ENCODE data around the gene UBASH3A. TPM values are rescaled to one million over a fixed set of nuclear protein-coding genes. Genes with fewer than 3 reads are reported as not detected.
"Not testable (repeated sequence)": the region's sequence is repeated elsewhere in the genome, so short reads cannot be mapped to it uniquely, and the experiment has no call there.

The UBASH3A gene
- total RNA-seq, 1 donor from 2014 or later = not detected

DNA sequence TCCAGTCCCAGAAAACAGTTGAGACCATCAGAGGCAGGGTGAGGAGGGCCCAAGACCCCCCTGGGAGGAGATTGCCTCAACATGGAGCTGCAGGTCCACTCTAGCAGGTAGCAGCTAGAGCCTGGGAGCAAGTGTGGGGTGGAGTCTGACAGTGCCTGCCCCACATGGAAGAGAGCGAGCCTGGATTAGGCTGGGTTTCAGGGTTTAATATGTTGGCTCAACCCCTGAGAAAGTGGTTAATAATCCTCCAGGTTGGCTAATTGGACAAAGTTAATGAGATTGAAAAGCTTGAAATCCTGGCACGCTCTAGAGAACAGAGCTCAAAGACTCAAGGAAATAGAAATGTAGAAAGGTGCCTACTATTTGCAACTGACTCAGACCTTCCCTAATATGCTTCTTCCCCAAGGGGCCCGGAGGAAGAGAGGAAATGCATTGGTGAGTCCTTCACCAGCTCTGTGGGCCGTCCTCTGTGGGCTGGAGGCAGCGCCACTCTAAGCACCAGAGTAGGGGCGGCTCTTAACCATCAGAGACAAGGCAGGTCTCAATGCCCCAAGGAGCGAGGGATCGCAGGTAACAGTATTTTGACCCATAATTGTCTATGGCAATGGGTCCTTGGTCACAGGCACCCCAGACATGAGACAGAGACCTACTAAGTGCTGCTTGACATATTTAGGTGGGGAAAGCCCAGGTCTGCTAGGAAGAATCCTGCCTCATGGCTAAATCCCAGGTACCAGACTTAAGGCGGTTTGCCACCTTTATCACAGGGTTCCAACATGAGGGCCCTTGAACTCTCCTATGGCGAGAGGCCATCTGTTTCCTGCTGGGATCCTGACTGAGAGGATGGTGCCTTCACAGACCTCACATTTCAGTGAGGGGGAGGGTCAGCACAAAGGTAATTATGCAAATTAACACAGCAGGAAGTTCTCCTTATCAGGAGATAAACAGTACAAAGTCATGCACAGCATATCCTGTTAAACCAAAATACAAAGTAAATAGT, 58.5 kb downstream of the UBASH3A start:
- FAIRE-seq (no peak), DNase-seq (ENCODE audit: low spot score in 2 of 2) (no peak)

DNA sequence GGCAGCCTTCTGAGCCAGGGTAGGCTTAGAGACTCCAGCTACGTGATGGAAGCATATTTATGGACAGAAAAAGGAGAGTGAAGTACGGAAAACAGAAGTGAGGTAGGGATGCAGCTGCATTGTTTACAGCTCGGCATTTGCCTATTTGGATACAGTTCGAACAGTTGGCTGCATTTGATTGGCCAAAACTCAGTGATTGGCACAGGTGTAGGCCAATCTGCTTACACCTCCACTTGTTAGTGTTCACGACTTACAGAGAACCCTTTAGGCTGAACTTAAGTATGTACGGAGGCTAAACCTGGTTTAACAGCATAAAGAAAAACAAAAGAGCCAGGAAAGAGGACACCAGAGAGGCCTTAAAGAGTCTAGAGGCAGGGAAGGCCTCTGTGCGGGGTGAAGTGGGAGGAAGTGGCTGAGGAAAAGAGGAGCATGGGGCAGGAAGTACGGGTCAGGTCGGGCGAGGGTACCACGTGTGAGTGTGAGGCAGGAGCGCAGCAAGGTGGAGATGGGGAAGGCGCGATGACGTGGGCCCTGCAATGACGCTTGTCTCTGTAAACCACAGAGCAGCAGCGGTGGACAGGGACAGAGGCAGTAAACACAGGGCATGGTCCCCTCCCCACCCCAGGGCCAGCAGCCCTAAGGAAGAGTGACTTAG, 60.3 kb downstream of the UBASH3A start:
- no peak for DNase-seq (ENCODE audit: low spot score in 2 of 2)
- FAIRE-seq = no peak

DNA sequence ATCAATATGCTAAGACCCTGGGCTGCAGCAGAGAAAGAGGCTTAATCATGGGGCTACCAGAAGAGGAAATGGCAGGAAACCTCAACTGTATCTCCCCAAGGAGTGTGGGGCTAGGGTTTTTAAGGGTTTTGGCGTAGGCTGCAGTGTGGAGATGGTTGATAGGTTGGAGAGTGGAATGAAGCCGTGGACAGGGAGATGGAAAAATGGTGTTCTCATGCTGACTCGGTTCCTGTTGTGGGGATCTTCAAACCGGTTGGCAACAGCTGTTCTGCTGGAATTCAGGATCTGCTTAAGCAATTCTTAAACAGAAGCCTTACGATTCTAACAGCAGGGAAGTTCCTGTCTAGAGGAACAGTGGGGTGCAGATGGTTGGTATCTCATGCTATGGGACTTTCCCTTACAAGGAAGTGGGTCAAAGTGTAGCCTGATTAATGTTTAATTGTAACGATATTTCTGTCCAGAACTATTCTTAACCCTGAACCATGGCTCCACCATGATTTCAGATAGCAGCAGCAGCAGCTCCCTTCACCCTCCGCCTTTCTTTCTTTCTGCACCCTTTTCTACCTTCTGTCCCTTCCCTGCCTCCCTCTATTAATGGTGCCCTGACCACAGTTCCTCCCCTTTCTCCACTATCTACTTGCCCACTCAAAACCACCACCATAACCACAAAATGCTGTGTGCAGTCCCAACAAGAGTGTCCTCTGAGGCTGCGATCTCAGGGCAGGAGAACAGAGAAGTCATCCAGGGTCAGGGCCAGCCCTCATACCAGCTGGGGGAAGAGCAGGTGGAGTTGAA, 61.5 kb downstream of the UBASH3A start:
- FAIRE-seq (no peak), DNase-seq (ENCODE audit: low spot score in 2 of 2) (no peak)

DNA sequence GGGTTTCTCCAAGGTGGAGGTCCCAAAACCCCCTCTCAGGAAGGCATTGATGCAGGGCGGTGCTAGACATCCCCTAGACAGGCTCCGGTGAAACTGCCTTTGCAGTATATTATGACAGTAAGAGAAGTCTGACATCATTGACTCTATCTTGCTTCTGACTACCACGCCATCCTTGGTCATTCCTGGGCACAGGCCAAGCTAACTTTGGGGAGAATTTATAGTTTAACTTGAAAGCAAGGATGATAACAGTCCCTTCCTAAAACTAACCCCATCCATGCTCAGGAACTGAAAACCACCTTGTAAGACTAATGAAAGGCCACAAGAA, 62.1 kb downstream of the UBASH3A start:
- FAIRE-seq (no peak), DNase-seq (ENCODE audit: low spot score in 2 of 2) (no peak)

DNA sequence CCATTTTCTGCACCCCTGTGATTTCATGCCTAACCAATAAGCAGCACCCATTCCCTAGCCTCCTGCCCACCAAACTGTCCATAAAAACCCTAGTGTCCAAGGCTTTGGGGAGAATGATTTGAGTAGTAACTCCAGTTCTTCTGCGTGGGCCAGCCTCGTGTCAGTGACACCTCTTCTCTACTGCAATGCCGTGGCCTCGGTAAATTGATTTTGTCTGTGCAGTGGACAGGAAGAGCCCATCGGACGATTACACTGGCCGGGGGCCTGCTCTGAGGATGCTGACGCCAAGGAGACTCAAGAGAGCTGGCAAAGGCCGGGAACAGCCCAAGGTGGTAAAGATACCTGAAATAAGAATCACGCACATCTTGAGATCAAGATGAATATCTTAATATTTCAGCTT, 63.0 kb downstream of the UBASH3A start:
- FAIRE-seq (no peak), DNase-seq (ENCODE audit: low spot score in 2 of 2) (no peak)

DNA sequence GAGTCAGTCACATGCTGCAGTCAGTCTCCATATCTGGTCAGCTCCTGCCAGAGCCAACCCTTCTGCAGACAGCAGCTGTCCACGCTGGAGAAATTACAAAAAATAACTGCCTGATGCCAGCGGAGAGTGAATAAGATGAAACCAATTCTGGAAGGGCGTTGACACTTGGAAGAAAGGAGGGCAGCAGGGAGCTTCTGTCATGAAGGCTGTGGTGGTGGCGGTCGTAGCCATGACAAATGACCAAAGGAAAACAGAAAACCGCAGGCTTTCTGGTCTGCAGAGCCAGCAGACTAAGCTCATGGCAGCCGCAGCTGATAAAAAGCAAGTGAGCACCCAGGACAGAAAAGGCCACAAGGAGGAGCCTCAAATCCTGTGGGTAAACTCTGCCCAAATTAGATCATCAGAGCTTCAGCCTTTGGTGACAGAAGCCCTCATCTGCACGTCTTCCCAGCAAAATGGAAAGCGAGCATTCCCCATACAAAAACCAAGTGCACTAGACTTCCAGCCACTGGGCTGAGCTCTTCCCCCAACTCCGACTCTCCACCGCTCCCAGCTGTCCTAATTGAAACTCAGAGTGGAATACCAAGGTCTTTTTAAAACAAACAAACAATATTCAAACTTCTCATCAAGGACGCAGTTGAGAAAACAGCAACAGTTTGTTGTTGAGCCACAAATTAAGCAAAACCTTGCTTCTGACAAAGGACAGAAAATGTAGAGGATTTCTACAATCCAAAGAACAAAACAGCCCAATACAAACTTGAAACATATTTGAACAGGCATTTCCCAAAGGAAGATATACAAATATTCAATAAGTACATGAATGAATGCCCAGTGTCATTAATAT, 63.7 kb downstream of the UBASH3A start:
- FAIRE-seq (no peak), DNase-seq (ENCODE audit: low spot score in 2 of 2) (no peak)

DNA sequence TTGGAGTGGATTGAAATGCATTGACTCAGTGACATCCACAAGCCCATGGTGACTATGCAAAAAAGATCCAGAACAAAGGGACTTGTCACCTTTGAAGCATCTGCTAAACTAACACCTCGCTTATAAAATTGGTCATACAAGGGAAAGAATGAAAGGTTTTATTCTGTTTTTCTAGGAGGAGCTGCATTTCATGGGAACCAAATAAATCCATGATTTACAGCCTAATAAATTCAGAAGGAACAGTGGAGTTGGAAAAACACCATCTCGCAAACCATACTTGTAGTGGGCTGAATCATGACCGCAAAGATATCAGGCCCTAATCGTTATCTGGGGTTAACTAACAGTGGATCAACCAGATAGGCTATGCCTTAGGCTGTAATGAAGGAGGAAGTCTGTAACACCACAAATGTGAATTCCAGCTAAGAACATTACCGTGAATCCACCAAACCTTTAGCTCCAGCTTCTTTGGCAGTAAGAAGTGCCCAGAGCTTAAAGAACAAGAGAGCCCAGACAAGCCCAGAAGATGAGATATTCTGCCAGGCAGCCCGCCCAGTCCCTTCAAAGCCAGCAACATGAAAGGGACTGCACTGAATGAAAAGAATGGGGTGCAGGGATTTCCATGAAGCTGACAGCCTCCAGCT, 64.9 kb downstream of the UBASH3A start:
- DNase-seq (ENCODE audit: low spot score in 2 of 2) = no peak
- FAIRE-seq = no peak

DNA sequence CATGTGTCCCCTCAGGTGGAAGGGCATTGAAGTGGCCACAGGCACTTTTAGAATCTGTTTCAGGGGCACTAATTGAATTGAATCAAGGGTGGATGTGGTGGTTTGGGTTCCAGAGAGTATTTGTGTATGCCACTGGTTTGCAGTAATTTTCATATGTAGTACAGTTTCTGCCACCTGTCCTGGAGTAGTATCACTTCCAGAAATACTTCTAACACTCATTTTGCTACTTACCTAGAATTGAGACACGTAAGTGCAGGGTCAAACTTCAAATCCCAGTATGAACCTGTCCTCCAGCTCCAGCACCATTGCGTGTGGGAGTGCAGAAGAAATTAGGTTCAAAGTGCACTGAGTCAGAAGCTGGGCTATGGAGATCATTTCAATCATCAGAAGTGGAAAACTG, 65.6 kb downstream of the UBASH3A start:
- no peak for FAIRE-seq
- DNase-seq (ENCODE audit: low spot score in 2 of 2) = no peak

DNA sequence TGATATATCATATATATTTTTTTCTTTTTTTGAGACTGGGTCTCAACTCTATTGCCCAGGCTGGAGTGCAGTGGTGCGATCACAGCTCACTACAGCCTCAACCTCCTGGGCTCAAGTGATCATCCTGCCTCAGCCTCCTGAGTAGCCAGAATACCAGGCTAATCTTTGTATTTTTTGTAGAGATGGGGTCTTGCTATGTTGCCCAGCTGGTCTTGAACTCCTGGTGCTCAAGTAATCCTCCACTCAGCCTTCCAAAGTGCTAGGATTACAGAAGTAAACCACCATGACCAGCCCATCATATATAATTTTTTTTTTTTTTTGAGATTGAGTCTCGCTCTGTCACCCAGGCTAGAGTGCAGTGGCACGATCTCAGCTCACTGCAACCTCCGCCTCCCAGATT, 66.0 kb downstream of the UBASH3A start:
- not testable (repeated sequence) for FAIRE-seq; DNase-seq (ENCODE audit: low spot score in 2 of 2)

DNA sequence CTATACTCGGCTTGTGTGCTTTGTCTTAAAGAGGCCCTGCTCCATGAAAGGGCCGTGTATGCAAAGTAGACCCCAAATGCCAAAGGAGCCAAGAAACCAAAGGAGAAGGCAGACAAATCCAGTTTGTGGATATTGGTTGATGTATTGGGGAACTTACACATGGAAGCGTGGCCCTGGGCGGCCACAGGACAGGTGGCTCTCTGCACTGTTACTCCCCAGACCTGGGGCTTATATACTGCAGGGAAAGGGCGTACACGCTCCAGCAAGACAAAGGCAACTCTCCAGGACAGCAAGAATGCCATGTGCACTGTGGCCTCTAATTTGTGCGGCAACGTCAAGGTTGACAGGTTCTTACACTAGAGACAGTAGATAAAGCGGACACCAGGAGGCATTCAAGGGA, 67.5 kb downstream of the UBASH3A start:
- DNase-seq (ENCODE audit: low spot score in 2 of 2) = no peak
- no peak for FAIRE-seq

DNA sequence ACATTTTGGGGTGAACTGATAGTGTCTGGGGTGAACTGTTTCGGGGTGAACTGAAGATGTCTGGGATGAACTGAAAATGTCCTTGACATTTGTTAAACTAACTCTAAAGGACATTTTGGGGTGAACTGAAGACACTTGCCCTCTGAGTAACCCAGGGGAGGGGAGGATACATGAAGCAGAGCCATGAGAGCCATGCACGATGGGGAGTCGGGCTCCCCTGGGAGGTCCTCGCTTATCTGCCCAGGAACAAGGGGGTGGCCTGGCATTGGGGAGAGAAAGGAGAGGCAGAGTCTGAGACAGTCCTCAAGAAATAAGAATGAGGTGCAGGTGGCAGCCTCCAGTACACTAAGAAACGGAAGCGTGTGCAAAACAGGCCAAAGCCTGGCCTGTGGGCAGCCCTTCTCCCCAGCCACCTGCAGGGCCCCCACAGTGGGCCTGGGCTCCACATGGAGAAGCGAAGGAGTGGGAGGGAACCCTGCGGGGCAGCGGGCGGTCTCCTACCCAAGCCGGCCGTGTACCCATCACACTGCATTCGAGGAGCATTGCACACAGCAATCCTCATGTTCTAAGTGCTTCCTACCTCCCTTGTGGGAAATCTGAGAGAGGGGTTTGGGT, 68.1 kb downstream of the UBASH3A start:
- FAIRE-seq (no peak), DNase-seq (ENCODE audit: low spot score in 2 of 2) (no peak)

DNA sequence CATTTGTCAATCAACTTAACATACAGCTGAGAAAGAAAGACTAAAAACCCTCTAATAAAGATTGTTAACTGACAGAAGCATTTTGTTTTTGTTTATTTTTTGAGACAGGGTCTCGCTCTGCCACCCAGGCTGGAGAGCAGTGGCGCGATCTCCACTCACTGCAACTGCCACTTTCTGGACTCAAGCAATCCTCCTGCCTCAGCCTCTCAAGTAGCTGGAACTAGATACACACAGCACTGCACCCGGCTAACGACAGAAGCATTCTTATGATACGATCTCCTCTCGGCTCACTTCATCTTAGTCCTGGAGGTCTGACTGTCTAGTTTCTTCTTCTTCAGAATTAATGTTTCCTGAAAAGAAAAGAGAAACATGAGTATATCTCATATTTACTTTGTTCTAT, 68.8 kb downstream of the UBASH3A start:
- FAIRE-seq = no peak
- DNase-seq (ENCODE audit: low spot score in 2 of 2) = no peak

DNA sequence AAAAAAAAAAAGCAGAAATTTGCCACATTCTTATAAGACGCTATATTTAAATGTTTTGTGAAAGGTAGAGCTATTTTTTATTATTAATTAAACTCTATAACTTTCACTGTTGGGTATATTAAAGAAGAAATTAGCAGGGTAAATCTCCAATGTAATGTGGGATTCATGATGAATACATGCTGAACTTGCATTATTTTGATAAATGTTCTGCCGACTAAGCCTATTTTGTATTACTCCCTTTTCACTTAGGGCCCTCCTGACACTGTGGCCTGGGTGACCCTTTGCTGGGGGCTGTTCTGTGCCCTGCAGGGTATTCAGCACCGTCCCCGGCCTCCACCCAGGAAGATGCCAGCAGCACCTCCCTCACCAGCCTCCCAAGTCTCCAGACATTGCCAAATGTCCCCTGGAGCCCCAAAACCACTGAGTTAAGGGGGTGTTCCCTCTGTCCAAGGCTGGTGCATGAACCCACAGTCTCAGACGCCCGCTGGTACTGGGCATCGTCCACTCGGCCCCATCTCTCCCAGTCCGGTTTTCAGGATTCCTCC, 69.9 kb downstream of the UBASH3A start:
- FAIRE-seq = no peak
- no peak for DNase-seq (ENCODE audit: low spot score in 2 of 2)

DNA sequence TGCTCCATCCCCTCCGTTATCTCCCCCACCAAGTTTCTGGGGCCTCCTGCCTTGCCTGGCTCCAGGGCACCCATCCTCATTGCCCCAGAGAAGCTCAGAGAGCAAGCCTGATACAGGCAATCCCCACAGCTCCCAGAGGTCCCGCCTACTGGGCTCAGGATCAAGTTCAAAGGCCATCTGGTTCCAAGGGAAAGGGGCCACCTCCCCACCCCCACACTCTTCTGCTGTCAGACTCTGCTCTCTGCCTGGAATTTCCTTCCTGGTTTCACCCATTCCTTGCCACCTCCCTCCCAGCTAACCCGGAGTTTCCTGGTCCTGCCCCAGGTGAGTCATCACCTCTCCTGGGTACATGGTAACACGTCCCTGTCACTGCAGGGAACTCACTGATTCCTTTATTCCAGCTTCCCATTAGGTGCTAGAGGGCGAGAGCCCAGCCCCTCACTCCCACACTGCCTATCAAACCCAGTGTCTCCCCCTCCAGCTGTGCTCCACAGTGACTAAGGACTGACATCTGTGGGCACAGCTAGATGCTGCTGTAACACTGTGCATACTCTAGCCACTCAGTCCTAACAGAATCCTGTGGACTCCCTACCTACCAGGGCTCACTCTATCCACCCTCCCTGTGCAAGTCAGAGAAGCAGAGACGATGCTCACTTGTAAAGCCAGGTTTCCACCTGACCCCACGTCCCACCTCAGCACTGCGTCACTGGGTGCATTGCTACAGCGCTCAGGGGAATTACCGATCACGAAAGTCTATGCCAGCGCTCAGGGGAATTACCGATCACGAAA, 70.5 kb downstream of the UBASH3A start:
- FAIRE-seq (no peak), DNase-seq (ENCODE audit: low spot score in 2 of 2) (no peak)

DNA sequence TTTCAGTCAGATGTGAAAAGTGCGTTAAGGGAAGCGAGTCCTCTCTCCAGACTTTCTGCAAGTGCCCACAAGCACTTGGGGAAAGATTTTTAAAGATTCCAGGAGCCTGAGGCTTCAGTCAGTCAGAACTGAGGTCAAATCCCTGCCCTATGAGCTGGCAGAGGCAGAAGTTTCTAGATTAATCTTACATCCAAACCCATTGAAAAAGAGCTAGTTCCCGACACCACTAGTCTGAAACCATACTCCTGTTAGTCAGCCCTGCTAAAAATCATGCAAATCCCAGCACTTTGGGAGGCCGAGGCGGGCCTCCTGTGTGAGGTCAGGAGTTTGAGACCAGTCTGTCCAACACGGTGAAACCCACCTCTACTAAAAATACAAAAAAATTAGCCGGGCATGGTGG, 71.3 kb downstream of the UBASH3A start:
- no peak for FAIRE-seq

DNA sequence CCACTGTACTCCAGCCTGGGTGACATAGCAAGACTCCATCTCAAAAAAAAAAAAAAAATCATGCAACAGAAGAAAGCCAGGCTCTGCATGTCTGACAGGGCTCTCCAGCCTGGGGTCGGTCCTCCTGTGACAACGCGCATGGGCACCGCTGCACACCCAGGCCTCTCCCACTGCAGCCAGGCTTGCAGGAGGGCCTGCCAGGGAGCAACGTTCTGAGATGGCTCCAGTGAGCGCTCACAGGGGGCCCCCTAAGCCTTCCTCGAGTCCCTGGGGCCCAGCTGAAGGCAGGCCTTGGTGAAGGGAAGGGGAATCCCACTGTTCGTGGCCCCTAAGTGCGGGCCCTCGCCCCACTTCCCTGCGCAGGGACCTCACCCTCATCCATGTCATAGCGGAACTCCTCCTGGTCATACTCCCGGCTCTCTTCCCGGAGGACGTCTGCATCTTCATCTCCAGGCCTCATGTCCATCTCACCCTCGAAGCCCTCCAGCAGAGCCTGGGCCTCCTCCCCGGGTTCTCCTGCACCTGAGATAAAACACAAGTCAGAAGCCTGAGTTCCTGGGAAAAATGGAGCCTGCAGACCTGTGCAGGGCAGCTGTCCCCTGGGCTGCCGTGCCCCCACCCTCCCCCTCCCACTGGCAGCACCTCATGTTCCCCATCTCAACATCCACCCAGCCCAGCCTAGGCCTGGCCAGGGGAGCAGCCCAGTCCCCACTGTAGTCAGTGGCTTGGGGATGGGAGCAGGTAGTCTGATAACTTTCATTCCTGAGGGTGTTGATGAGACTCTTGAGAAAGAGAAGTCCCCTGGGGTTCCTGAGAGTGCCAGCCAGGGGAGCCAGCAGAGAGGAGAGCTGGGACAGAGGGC, 72.1 kb downstream of the UBASH3A start:
- FAIRE-seq (no peak), DNase-seq (ENCODE audit: low spot score in 2 of 2) (no peak)

More for the DNA sequence above, 71.3 kb downstream of the UBASH3A start:
- no peak for DNase-seq (ENCODE audit: low spot score in 2 of 2)
